Coronary artery (tissue), 2 donors: ENCODE results near the gene WDR4.
A peak's percentile ranks its signal among the peaks of the same experiment; 100 is the strongest.
"Not testable (repeated sequence)": the region's sequence is repeated elsewhere in the genome, so short reads cannot be mapped to it uniquely, and the experiment has no call there.

Experiments used
- DNase-seq: peaks from one replicate; pipeline ENCODE4 v3.0.0-alpha.2; 2017; ENCODE audit warnings: low spot score
- H3K27ac ChIP-seq, 2 donors: fragments of 200-600 bp; sonication (generic); one replicate each; pipeline ENCODE4 v1.5.1; 2016 to 2019
- H3K4me3 ChIP-seq: fragments of 200-600 bp; sonication (generic); 2 replicates; pipeline ENCODE4 v1.5.1; 2016; ENCODE audit warnings: mild to moderate bottlenecking, moderate library complexity
- TF ChIP-seq, protein P1 (sequence below): fragments of 200-600 bp; sonication (generic); IDR thresholded peaks from one replicate; pipeline ENCODE4 v1.5.1; 2019; ENCODE audit warnings: antibody characterized with exemption

The WDR4 gene

DNA sequence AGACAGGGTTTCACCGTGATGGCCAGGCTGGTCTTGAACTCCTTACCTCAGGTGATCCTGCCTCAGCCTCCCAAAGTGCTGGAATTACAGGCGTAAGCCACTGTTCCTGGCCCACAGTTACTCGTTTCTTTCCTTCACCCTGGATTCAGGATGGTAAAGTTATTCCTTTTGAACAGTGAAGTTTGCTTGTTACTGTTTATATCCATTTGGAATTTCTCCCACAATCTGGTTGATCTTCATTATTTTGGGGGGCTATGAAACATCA lies 43.0 kb downstream of the WDR4 start:
- TF ChIP-seq, protein P1, sequence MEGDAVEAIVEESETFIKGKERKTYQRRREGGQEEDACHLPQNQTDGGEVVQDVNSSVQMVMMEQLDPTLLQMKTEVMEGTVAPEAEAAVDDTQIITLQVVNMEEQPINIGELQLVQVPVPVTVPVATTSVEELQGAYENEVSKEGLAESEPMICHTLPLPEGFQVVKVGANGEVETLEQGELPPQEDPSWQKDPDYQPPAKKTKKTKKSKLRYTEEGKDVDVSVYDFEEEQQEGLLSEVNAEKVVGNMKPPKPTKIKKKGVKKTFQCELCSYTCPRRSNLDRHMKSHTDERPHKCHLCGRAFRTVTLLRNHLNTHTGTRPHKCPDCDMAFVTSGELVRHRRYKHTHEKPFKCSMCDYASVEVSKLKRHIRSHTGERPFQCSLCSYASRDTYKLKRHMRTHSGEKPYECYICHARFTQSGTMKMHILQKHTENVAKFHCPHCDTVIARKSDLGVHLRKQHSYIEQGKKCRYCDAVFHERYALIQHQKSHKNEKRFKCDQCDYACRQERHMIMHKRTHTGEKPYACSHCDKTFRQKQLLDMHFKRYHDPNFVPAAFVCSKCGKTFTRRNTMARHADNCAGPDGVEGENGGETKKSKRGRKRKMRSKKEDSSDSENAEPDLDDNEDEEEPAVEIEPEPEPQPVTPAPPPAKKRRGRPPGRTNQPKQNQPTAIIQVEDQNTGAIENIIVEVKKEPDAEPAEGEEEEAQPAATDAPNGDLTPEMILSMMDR = no peak

DNA sequence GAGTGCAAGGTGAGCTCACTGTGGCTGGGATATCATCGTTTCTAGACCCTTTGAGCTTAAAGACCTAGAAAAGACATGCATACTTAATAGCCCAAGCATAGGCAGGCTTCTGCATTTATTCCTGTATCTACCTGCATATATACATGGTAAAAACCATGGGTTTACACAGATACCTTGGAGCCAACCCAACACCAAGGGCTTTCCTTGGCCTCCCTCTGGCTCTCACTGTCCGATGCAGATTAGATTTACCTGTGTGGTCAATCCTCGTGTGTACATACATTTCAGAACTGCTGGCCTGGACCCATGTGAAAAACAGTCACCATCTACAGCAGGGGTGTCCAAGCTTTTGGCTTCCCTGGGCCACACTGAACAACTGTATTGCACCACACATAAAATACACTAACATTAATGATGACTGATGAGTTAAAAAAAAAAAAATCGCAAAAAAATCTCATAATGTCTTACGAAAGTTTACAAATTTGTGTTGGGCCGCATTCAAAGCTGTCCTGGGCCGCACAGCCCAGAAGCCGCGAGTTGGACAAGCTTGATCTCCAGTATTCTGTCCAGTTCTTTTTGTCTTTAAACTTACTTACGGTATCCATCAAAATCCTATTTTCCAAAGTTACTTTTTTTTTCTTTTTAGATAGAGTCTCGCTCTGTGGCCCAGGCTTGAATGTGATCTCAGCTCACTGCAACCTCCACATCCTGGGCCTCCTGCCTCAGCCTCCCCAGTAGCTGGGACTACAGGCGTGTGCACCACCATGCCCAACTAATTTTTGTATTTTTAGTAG lies 43.5 kb downstream of the WDR4 start:
- Histone ChIP-seq H3K4me3 (no peak overlapping the region), H3K27ac (no peak overlapping the region)
- TF ChIP-seq, protein P1 = no peak
- DNase-seq = peak; percentile 36

More for the DNA sequence above, 43.0 kb downstream of the WDR4 start:
- DNase-seq = peak; percentile 19
- Histone ChIP-seq H3K4me3 (no peak overlapping the region), H3K27ac (no peak overlapping the region)

DNA sequence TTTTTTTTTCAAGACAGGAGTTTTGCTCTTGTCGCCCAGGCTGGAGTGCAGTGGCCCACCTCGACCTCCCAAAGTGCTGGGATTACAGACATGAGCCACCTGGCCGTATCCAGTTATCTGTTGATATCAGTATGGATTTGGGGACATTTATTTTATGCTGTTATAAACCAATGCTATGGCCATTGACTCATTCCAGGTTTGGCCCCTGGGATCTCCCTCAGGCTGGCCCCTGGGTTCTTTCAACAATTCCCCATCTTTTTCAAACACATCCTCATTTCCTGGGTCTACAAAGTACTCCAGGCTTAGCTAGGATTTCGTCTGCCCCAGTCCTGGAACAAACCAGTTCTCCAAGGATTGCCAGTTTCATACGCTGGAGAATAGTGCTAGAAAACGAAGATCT lies 44.1 kb downstream of the WDR4 start:
- Histone ChIP-seq H3K4me3 (no peak overlapping the region), H3K27ac (no peak overlapping the region)
- peak; percentile 33 for DNase-seq
- TF ChIP-seq, protein P1 = no peak

DNA sequence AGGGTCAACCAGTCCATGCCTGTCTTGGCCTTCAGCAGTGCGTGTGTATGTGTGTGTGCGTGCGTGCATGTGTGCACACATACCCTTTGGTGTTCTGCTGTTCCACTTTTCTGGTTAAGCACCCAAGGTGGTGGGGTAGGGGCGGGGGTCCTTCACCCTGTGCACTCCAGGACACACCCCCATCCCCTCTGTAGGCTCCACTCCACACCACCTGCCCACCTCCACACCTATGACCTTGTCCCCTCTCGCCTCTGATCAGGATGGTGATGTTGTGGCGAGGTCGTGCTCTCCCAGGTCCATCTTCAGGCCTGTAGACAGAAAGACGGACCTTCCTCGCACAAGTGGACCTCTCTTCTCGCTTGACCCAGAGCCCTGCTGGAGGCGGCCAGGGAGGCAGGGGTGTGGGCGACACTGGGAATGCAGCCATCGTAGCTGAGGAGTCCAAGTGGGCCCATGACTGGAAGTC lies 44.6 kb downstream of the WDR4 start:
- no peak overlapping the region for H3K4me3 ChIP-seq
- TF ChIP-seq, protein P1 = no peak
- no peak overlapping the region for H3K27ac ChIP-seq
- DNase-seq = peak; percentile 55

DNA sequence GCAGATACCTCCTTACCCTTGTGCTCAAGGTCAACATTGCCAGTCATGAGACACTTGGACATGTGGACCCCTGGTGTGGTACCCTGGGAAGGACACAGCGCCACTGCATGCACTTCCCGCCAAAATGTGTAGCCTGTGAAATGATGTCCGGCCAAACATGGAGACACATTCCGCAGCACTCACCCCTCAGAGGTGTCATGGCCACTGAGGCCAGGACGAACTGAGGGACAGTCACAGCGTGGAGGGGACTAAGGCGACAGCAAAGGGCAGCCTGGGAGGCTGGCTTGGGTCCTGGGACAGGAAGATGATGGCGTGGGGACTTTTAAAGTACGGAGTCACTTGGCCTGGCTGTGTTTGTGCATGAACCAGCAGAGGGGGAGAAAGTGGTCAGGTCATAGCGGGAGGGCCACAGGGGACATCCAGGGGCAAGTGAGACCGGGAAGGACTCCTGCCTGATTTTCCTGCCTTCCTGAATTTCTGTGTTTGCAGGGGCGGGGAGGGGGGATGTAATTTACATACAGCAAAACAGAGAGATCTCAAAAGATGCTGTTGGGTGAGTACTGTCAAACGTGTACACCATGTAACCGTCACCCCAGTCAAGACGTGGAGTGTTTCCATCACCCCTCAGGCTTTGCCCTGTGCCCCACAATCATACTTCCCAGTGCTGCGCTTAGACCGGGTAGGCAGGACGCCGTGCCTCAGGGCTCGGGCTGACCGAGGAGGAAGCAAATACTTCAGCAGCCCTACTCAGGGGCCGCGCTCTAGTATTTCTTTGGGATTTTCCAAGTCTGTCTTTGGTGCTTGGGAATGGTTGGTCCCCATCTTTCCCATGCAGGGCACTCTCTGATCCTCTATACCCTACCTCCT lies 45.2 kb downstream of the WDR4 start:
- TF ChIP-seq, protein P1 = no peak
- H3K27ac ChIP-seq = no peak overlapping the region
- DNase-seq = peak; percentile 52
- no peak overlapping the region for H3K4me3 ChIP-seq

DNA sequence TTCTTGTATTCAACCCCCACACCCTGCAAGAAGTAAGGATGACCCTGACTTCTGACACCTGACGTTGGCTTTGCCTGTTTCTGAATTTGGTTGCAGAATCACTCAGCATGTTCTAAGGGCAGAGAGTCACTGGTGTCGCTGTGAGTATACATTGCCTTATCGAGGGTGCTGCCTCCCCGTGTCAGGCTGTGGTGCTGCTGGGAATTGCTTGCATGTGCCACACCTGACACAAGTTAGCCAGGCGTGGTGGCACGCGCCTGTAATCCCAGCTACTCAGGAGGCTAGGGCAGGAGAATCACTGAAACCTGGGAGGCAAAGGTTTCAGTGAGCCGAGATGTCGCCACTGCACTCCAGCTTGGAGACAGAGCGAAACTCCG lies 45.9 kb downstream of the WDR4 start:
- Histone ChIP-seq H3K4me3 (no peak overlapping the region), H3K27ac (no peak overlapping the region)
- TF ChIP-seq, protein P1 = no peak
- peak; percentile 62 for DNase-seq

DNA sequence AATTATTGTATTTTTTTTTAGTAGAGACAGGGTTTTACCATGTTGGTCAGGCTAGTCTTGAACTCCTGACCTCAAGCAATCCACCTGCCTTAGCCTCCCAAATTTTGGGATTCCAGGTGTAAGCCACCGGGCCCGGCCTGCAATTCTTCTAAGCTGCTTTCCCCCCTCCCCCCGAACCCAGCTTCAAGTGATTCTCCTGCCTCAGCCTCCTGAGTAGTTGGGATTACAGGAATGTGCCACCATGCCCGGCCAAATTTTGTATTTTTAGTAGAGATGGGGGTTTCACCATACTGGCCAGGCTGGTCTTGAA lies 47.1 kb downstream of the WDR4 start:
- not testable (repeated sequence) for H3K27ac ChIP-seq

More for the DNA sequence above, 47.1 kb downstream of the WDR4 start:
- not testable (repeated sequence) for H3K4me3 ChIP-seq
- DNase-seq = peak; percentile 19
